Measurements from ENCODE around the gene SPSB4. TPM values are rescaled to one million over a fixed set of nuclear protein-coding genes. Genes with fewer than 3 reads are reported as not detected.

Gene SPSB4
- total and polyA plus RNA-seq, 2 of the 13 experiments (the other 11 are each of a cell fraction or from before 2014, with no cell fraction given) = not detected

DNA sequence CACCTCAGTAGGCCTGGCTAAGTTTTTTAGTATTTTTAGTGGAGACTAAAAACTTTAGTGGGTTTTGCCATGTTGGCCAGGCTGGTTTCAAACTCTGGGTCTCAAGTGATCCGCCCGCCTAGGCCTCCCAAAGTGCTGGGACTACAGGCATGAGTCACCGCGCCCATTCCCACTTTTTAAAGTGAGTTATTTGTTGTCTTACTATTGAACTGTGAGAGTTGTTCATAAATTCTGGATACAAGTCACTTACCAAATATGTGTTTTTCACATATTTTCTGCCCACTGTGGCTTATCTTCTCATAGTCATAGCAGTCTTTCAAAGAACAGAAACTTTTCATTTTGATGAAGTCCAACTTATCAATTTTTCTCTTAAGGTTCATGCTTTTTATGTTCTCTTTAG, 29.9 kb upstream of the SPSB4 start:
- Histone ChIP-seq H3K36me3 (replicated peaks in 1 of 2; ENCODE audit: control insufficient read depth in 1 of 2, insufficient read depth in 2 of 2, low read length in 2 of 2) (no peaks in the 10 kb centered on the region), H3K79me2 (ENCODE audit: insufficient read depth, low read length) (no peaks in the 10 kb centered on the region), H3K27ac (ENCODE audit: extremely low read length, insufficient read depth, low read length) (no peak overlapping the region), H2AFZ (ENCODE audit: low read length) (no peak overlapping the region), H3K9ac (ENCODE audit: insufficient read depth, low read depth, low read length) (no peak overlapping the region), H3K4me2 (ENCODE audit: low read depth, low read length) (no peak overlapping the region), H4K20me1 (ENCODE audit: insufficient read depth, low read length) (no peaks in the 10 kb centered on the region), H3K4me3 (replicated peaks in 1 of 3; ENCODE audit: insufficient read depth in 1 of 3, low read depth in 2 of 3, low read length in 3 of 3) (no peak overlapping the region), H3K4me1 (ENCODE audit: insufficient read depth, low read length) (no peaks in the 10 kb centered on the region), H3K27me3 (ENCODE audit: control insufficient read depth in 1 of 2, insufficient read depth in 2 of 2, low read length in 2 of 2) (no peaks in the 10 kb centered on the region; a peak in 1 of 5 replicates), H3K9me3 (ENCODE audit: low read length) (no peaks in the 10 kb centered on the region)
- POLR2A ChIA-PET = no interaction called here
- FAIRE-seq (no peak), DNase-seq (ENCODE audit: low spot score) (no peak), ATAC-seq (no peak)
- CTCF ChIA-PET (ENCODE audit: low intra/inter-chr PET ratio, low total read pairs) = no interaction called here
- intact Hi-C loops (cut with micrococcal nuclease; ENCODE audit: unreplicated experiment) = no loop called here
- in situ Hi-C loops (cut with HindIII; ENCODE audit: extremely low pct_ligation_motif_present, low pct_unique_long_range_greater_than_20kb) = no loop called here
- 66% methylated on average over 4 of the region's 4 CpGs for WGBS (ENCODE audit: low lambda C conversion rate)
- TF ChIP-seq TGIF2 (CRISPR knock-in tag; IDR thresholded peaks at IDR 0.05) (no peak), CEBPZ (IDR thresholded peaks at IDR 0.05; ENCODE audit: low read length) (no peak), ATF1 (CRISPR knock-in tag; IDR thresholded peaks at IDR 0.05) (no peak), JDP2 (CRISPR knock-in tag; IDR thresholded peaks at IDR 0.05; ENCODE audit: borderline replicate concordance) (no peak), KDM1A (CRISPR knock-in tag; IDR thresholded peaks at IDR 0.05) (no peak), ZMYM3 (CRISPR knock-in tag; IDR thresholded peaks at IDR 0.05) (no peak), RBAK (CRISPR knock-in tag; IDR thresholded peaks at IDR 0.05) (no peak), HNRNPUL1 (IDR thresholded peaks at IDR 0.05; ENCODE audit: low read depth, low read length) (no peak), ZFP82 (CRISPR knock-in tag; IDR thresholded peaks at IDR 0.05; ENCODE audit: borderline replicate concordance) (no peak)
- TF ChIP-seq, protein P1, sequence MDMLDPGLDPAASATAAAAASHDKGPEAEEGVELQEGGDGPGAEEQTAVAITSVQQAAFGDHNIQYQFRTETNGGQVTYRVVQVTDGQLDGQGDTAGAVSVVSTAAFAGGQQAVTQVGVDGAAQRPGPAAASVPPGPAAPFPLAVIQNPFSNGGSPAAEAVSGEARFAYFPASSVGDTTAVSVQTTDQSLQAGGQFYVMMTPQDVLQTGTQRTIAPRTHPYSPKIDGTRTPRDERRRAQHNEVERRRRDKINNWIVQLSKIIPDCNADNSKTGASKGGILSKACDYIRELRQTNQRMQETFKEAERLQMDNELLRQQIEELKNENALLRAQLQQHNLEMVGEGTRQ (IDR thresholded peaks at IDR 0.05; ENCODE audit: low read depth, low read length) = no peak
- TF ChIP-seq, protein P1 (CRISPR knock-in tag; IDR thresholded peaks at IDR 0.05; ENCODE audit: borderline replicate concordance) = no peak
- TF ChIP-seq, protein P2, sequence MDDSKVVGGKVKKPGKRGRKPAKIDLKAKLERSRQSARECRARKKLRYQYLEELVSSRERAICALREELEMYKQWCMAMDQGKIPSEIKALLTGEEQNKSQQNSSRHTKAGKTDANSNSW (CRISPR knock-in tag; IDR thresholded peaks at IDR 0.05; ENCODE audit: borderline replicate concordance) = no peak
- no TSS peak for BruUV-seq (replicated peaks)
